Naive thymus-derived CD4-positive, alpha-beta T cell (primary cell): ENCODE results near the gene SETD3. TPM values are rescaled to one million over a fixed set of nuclear protein-coding genes. Genes with fewer than 3 reads are reported as not detected.

Experiments used
- ATAC-seq: fragments of 150-1000 bp; cut with Tn5 transposase; 2 replicates; pipeline ENCODE4 v1.10.0; 2021; ENCODE audit warnings: mild to moderate bottlenecking, moderate library complexity
- CTCF ChIA-PET: fragments of 350-600 bp; sonication (Branson Sonifier 250); formaldehyde crosslinking; loops from one replicate; lab custom pipeline; 2021; ENCODE audit warnings: antibody characterized with exemption; lab: Charles Lee
- POLR2A ChIA-PET: fragments of 350-600 bp; sonication (Branson Sonifier 250); formaldehyde crosslinking; loops from one replicate; lab custom pipeline; 2021; ENCODE audit warnings: antibody characterized with exemption, inconsistent platforms; lab: Charles Lee
- DNase-seq, 9 donors: peaks; one replicate each; pipeline versions ENCODE4 v3.0.0 to v3.0.0-alpha.2; 2020 to 2022; ENCODE audit warnings: mixed read lengths in 1 of 9
- H3K27ac ChIP-seq: one replicate; pipeline ENCODE4 v1.7.0; 2013; ENCODE audit warnings: mild to moderate bottlenecking, low read depth, low read length, moderate library complexity
- H3K27me3 ChIP-seq, 2 donors: one replicate each; pipeline ENCODE4 v1.7.0; 2013; ENCODE audit warnings: low read length in 2 of 2, mild to moderate bottlenecking in 2 of 2, moderate library complexity in 2 of 2; ENCODE audit not compliant: control insufficient read depth in 2 of 2, insufficient read depth in 2 of 2
- H3K36me3 ChIP-seq, 3 experiments: 1 replicate in 2 of 3; 2 replicates in 1 of 3; pipeline ENCODE4 v1.7.0; 2013; ENCODE audit warnings: low read length in 3 of 3, mild to moderate bottlenecking in 3 of 3, moderate library complexity in 1 of 3; ENCODE audit not compliant: insufficient read depth in 3 of 3, control insufficient read depth in 2 of 3
- H3K4me1 ChIP-seq, 2 donors: one replicate each; pipeline ENCODE4 v1.7.0; 2013; ENCODE audit warnings: low read length in 2 of 2, mild to moderate bottlenecking in 2 of 2, moderate library complexity in 1 of 2; ENCODE audit not compliant: control insufficient read depth in 2 of 2, insufficient read depth in 2 of 2
- H3K4me3 ChIP-seq: 2 replicates; pipeline ENCODE4 v1.7.0; 2013; ENCODE audit warnings: mild to moderate bottlenecking, low read length
- H3K9me3 ChIP-seq, 3 experiments: 1 replicate in 2 of 3; 2 replicates in 1 of 3; pipeline ENCODE4 v1.7.0; 2013; ENCODE audit warnings: low read length in 3 of 3; ENCODE audit not compliant: control insufficient read depth in 2 of 3
- H3K27ac Mint-ChIP-seq, 9 donors: one replicate each; pipeline ENCODE4 v1.8.0; 2020 to 2022; ENCODE audit warnings: mixed read lengths in 9 of 9, mild to moderate bottlenecking in 8 of 9, moderate library complexity in 5 of 9, inconsistent platforms in 2 of 9
- H3K27me3 Mint-ChIP-seq, 5 donors: one replicate each; pipeline ENCODE4 v1.8.0; 2021 to 2022; ENCODE audit warnings: mixed read lengths in 5 of 5, mild to moderate bottlenecking in 1 of 5
- H3K36me3 Mint-ChIP-seq, 5 donors: one replicate each; pipeline ENCODE4 v1.8.0; 2020 to 2022; ENCODE audit warnings: mixed read lengths in 5 of 5, mild to moderate bottlenecking in 3 of 5, inconsistent platforms in 1 of 5
- H3K4me1 Mint-ChIP-seq, 7 donors: one replicate each; pipeline ENCODE4 v1.8.0; 2020 to 2022; ENCODE audit warnings: mixed read lengths in 7 of 7, mild to moderate bottlenecking in 3 of 7, inconsistent platforms in 1 of 7
- H3K4me3 Mint-ChIP-seq, 10 donors: one replicate each; pipeline ENCODE4 v1.8.0; 2020 to 2022; ENCODE audit warnings: mild to moderate bottlenecking in 10 of 10, mixed read lengths in 10 of 10, moderate library complexity in 6 of 10, inconsistent platforms in 2 of 10
- H3K9me3 Mint-ChIP-seq, 11 donors: one replicate each; pipeline ENCODE4 v1.8.0; 2020 to 2022; ENCODE audit warnings: mixed read lengths in 11 of 11, mild to moderate bottlenecking in 4 of 11, inconsistent platforms in 1 of 11, moderate library complexity in 1 of 11
- intact Hi-C, 2 donors: fragments of 100-400 bp; cut with micrococcal nuclease; formaldehyde crosslinking; loops; one replicate each; pipeline ENCODE4 v1.15.1; 2023
- polyA plus RNA-seq, 2 donors: library from polyadenylated mRNA; unstranded; fragments of 300-500 nt; fragmentation: Illumina TruSeq; gene quantifications; one replicate each; pipeline ENCODE4 v1.2.3, GENCODE V29; 2021
- total RNA-seq, 6 experiments: library from RNA in 5 of 6; stranded (reverse) in 5 of 6; gene quantifications; 1 replicate in 5 of 6; 2 replicates in 1 of 6; pipeline ENCODE4 v1.2.3 and lab custom pipeline; 2021 to 2026

SETD3 gene
- total and polyA plus RNA-seq, 7 experiments from 2014 or later, result 32.2 to 59.4 (median 53.0) TPM

DNA sequence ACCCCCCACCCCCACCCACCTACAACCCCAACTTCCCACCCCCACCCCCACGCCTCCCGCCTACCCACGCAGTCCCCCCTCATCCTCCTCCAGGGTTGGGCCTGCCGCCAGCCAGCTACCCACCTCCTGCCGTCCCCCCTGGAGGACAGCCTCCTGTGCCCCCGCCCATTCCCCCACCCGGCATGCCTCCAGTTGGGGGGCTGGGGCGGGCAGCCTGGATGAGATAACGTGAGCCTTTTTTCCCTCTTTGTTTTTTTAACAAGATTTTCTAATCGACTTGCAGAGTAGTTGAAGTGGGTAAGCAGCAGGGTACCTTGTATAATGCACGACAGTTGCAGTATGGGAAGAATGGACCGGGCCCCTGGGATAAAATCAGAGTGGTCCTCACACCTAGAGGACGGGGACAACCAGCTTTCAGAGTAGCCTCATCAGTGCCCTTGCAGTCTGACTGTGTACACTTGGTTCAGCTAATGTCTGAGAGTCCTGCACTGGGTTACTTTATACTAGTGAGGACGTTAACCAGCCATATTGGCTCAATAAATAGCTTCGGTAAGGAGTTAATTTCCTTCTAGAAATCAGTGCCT lies 30.0 kb upstream of the SETD3 start:
- Mint-ChIP-seq H3K4me1 (no peaks in the 10 kb centered on the region), H3K27me3 (no peaks in the 10 kb centered on the region), H3K27ac (peak overlapping the region in 2 of 9 donors; percentile 4 to 62), H3K4me3 (no peak overlapping the region), H3K9me3 (peaks cover 0 to 2% (median 0%) of the 10 kb centered on the region in 11 donors), H3K36me3 (peaks cover 5 to 36% (median 10%) of the 10 kb centered on the region in 5 donors)
- Histone ChIP-seq H3K4me3 (no peak overlapping the region), H3K36me3 (peaks cover 8 to 89% (median 22%) of the 10 kb centered on the region in 3 experiments), H3K4me1 (no peaks in the 10 kb centered on the region), H3K27ac (no peak overlapping the region), H3K9me3 (no peaks in the 10 kb centered on the region), H3K27me3 (no peaks in the 10 kb centered on the region)
- ChIA-PET CTCF (no interaction called here), POLR2A (no interaction called here)
- intact Hi-C loops, result no loop called here
- ATAC-seq (no peak), DNase-seq (no peak)

DNA sequence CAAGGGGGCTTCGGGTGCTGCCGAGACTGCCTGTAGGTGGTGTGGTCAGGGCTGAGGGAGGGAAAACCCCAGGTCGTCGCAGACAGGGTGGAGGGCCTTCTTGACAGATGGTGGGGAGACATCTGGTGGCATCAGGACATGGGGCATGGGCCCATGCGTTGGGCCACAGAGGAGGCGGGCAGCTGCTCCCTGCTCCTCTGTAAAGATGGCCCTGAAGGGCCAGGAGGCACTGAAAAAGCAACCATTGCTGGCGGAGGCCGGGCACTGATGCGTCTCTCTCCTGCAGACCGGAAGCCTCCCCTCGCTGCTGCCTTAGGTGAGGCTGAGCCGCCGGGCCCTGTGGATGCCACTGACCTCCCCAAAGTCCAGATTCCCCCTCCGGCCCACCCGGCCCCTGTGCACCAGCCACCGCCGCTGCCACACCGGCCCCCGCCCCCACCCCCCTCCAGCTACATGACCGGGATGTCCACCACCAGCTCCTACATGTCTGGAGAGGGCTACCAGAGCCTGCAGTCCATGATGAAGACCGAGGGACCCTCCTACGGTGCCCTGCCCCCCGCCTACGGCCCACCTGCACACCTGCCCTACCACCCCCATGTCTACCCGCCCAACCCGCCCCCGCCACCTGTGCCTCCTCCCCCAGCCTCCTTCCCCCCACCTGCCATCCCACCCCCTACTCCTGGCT lies 29.4 kb upstream of the SETD3 start:
- intact Hi-C loops, result no loop called here
- Histone ChIP-seq H3K4me3 (no peak overlapping the region), H3K27ac (no peak overlapping the region), H3K36me3 (peaks cover 11 to 92% (median 29%) of the 10 kb centered on the region in 3 experiments), H3K4me1 (no peaks in the 10 kb centered on the region), H3K27me3 (no peaks in the 10 kb centered on the region), H3K9me3 (no peaks in the 10 kb centered on the region)
- ChIA-PET POLR2A (no interaction called here), CTCF (no interaction called here)
- H3K36me3 Mint-ChIP-seq, result peaks cover 9 to 38% (median 11%) of the 10 kb centered on the region in 5 donors
- H3K27me3 Mint-ChIP-seq, result no peaks in the 10 kb centered on the region
- H3K4me3 Mint-ChIP-seq, result no peak overlapping the region
- DNase-seq, result no peak
- peaks cover 0 to 2% (median 0%) of the 10 kb centered on the region in 11 donors for H3K9me3 Mint-ChIP-seq
- H3K4me1 Mint-ChIP-seq, result no peaks in the 10 kb centered on the region
- no peak for ATAC-seq
- H3K27ac Mint-ChIP-seq, result peak overlapping the region in 1 of 9 donors; percentile 43

GRCh38 chr14:99508896-99509629 lies 28.4 kb upstream of the SETD3 start:
- POLR2A ChIA-PET, result interaction anchor here (0.6 kb wide), 1 partner anchor 387 kb away, joined by 3 read pairs; no protein-coding TSS in a partner anchor
- H3K4me3 Mint-ChIP-seq, result no peak overlapping the region
- peak overlapping the region in 2 of 9 donors; percentile 63 to 81 for H3K27ac Mint-ChIP-seq
- ATAC-seq (no peak), DNase-seq (no peak)
- Histone ChIP-seq H3K4me1 (no peaks in the 10 kb centered on the region), H3K4me3 (no peak overlapping the region), H3K27ac (no peak overlapping the region), H3K27me3 (no peaks in the 10 kb centered on the region), H3K9me3 (no peaks in the 10 kb centered on the region), H3K36me3 (peaks cover 13 to 92% (median 34%) of the 10 kb centered on the region in 3 experiments)
- H3K4me1 Mint-ChIP-seq, result no peaks in the 10 kb centered on the region
- peaks cover 0 to 4% (median 0%) of the 10 kb centered on the region in 11 donors for H3K9me3 Mint-ChIP-seq
- intact Hi-C loops, result no loop called here
- H3K36me3 Mint-ChIP-seq, result peaks cover 9 to 48% (median 13%) of the 10 kb centered on the region in 5 donors
- H3K27me3 Mint-ChIP-seq, result no peaks in the 10 kb centered on the region
- CTCF ChIA-PET, result no interaction called here

DNA sequence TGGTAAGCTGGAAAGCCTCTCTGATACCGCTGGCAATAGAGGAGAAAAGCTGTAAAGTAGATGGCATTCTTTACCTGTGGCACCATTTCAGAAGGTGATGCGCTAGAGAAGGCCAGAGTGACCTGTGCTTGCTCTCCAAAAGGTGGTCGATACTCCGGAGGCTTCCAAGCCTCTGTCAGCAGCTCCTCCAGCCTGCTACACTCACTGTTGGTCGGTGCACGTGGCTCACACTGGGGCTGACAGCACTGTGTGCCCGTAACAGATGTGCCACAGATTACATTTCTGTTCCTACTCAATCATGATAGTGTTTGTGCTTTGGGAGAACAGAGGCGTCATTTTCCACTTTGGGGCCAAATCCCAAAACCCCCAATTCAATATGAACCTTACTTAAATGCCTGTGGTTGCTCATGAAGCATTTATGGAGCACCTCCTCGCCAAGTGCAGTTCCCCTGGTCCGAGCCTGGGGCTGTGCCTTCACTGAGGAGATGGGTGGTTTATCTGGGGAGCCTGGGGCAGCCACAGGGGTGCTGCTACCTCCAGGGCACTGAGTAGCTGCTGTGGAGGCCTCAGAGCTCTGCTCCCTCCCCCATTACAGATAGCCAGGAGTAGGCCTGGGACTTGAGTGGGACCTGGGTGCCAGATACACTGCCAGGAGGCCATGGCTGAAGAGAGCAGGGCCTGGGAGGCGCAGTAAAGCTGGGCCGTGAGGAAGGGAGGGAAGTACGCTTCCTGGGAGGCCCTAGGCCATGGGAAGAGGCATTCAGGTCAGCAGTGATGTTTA lies 27.4 kb upstream of the SETD3 start:
- H3K27me3 Mint-ChIP-seq, result no peaks in the 10 kb centered on the region
- POLR2A ChIA-PET, result interaction anchor here (0.6 kb wide), 1 partner anchor 388 kb away, joined by 3 read pairs; no protein-coding TSS in a partner anchor
- intact Hi-C loops, result no loop called here
- Histone ChIP-seq H3K4me1 (no peaks in the 10 kb centered on the region), H3K36me3 (peaks cover 23 to 93% (median 35%) of the 10 kb centered on the region in 3 experiments), H3K27ac (no peak overlapping the region), H3K9me3 (no peaks in the 10 kb centered on the region), H3K27me3 (no peaks in the 10 kb centered on the region), H3K4me3 (no peak overlapping the region)
- peaks cover 0 to 5% (median 0%) of the 10 kb centered on the region in 11 donors for H3K9me3 Mint-ChIP-seq
- H3K27ac Mint-ChIP-seq, result peak overlapping the region in 3 of 9 donors; percentile 55 to 64 (median 62)
- CTCF ChIA-PET, result no interaction called here
- peak overlapping the region in 1 of 10 donors; percentile 0 for H3K4me3 Mint-ChIP-seq
- H3K4me1 Mint-ChIP-seq, result no peaks in the 10 kb centered on the region
- DNase-seq (no peak), ATAC-seq (no peak)
- H3K36me3 Mint-ChIP-seq, result peaks cover 14 to 57% (median 19%) of the 10 kb centered on the region in 5 donors

GRCh38 chr14:99506276-99506675 lies 25.6 kb upstream of the SETD3 start:
- Mint-ChIP-seq H3K27me3 (no peaks in the 10 kb centered on the region), H3K27ac (peak overlapping the region in 3 of 9 donors; percentile 21 to 76 (median 57)), H3K36me3 (peaks cover 14 to 73% (median 19%) of the 10 kb centered on the region in 5 donors), H3K9me3 (peaks cover 0 to 5% (median 0%) of the 10 kb centered on the region in 11 donors), H3K4me3 (no peak overlapping the region), H3K4me1 (no peaks in the 10 kb centered on the region)
- intact Hi-C loops, result no loop called here
- H3K27me3 ChIP-seq, result no peaks in the 10 kb centered on the region
- peaks cover 39 to 97% (median 41%) of the 10 kb centered on the region in 3 experiments for H3K36me3 ChIP-seq
- no peaks in the 10 kb centered on the region for H3K9me3 ChIP-seq
- ATAC-seq, result no peak
- H3K4me3 ChIP-seq, result no peak overlapping the region
- POLR2A ChIA-PET, result no interaction called here
- no peak for DNase-seq
- H3K4me1 ChIP-seq, result no peaks in the 10 kb centered on the region
- H3K27ac ChIP-seq, result no peak overlapping the region
- CTCF ChIA-PET, result no interaction called here

GRCh38 chr14:99505089-99505488 lies 24.4 kb upstream of the SETD3 start:
- ChIA-PET POLR2A (no interaction called here), CTCF (no interaction called here)
- H3K4me3 Mint-ChIP-seq, result no peak overlapping the region
- DNase-seq (no peak), ATAC-seq (no peak)
- Histone ChIP-seq H3K4me1 (no peaks in the 10 kb centered on the region), H3K9me3 (no peaks in the 10 kb centered on the region), H3K36me3 (peaks cover 44 to 99% (median 48%) of the 10 kb centered on the region in 3 experiments), H3K27ac (no peak overlapping the region), H3K4me3 (no peak overlapping the region), H3K27me3 (no peaks in the 10 kb centered on the region)
- peaks cover 14 to 85% (median 19%) of the 10 kb centered on the region in 5 donors for H3K36me3 Mint-ChIP-seq
- H3K4me1 Mint-ChIP-seq, result no peaks in the 10 kb centered on the region
- peaks cover 0 to 5% (median 0%) of the 10 kb centered on the region in 11 donors for H3K9me3 Mint-ChIP-seq
- intact Hi-C loops, result no loop called here
- peak overlapping the region in 4 of 9 donors; percentile 8 to 57 (median 19) for H3K27ac Mint-ChIP-seq
- no peaks in the 10 kb centered on the region for H3K27me3 Mint-ChIP-seq
